ENCODE data around the gene ELL. TPM values are rescaled to one million over a fixed set of nuclear protein-coding genes. Genes with fewer than 3 reads are reported as not detected.
A peak's percentile ranks its signal among the peaks of the same experiment; 100 is the strongest.

ELL gene
- total and polyA plus RNA-seq, 9 of the 15 experiments (the other 6 are each of a cell fraction or from before 2014, with no cell fraction given): 0.24 to 22.5 (median 4.1) TPM

GRCh38 chr19:18417250-18418028, 104.4 kb downstream of the ELL start (continued):
- no peak for TF ChIP-seq ZNF134 (CRISPR knock-in tag; conservative IDR thresholded peaks at IDR 0.05)
- TF ChIP-seq POLR2AphosphoS5 (IDR thresholded peaks at IDR 0.05; ENCODE audit: control insufficient read depth, insufficient read depth, low read depth, low read length): no peak
- TF ChIP-seq HDAC3 (IDR thresholded peaks at IDR 0.05; ENCODE audit: borderline replicate concordance, partially characterized antibody): no peak
- TF ChIP-seq THRAP3 (IDR thresholded peaks at IDR 0.05; ENCODE audit: borderline replicate concordance): no peak
- TF ChIP-seq, protein P1, sequence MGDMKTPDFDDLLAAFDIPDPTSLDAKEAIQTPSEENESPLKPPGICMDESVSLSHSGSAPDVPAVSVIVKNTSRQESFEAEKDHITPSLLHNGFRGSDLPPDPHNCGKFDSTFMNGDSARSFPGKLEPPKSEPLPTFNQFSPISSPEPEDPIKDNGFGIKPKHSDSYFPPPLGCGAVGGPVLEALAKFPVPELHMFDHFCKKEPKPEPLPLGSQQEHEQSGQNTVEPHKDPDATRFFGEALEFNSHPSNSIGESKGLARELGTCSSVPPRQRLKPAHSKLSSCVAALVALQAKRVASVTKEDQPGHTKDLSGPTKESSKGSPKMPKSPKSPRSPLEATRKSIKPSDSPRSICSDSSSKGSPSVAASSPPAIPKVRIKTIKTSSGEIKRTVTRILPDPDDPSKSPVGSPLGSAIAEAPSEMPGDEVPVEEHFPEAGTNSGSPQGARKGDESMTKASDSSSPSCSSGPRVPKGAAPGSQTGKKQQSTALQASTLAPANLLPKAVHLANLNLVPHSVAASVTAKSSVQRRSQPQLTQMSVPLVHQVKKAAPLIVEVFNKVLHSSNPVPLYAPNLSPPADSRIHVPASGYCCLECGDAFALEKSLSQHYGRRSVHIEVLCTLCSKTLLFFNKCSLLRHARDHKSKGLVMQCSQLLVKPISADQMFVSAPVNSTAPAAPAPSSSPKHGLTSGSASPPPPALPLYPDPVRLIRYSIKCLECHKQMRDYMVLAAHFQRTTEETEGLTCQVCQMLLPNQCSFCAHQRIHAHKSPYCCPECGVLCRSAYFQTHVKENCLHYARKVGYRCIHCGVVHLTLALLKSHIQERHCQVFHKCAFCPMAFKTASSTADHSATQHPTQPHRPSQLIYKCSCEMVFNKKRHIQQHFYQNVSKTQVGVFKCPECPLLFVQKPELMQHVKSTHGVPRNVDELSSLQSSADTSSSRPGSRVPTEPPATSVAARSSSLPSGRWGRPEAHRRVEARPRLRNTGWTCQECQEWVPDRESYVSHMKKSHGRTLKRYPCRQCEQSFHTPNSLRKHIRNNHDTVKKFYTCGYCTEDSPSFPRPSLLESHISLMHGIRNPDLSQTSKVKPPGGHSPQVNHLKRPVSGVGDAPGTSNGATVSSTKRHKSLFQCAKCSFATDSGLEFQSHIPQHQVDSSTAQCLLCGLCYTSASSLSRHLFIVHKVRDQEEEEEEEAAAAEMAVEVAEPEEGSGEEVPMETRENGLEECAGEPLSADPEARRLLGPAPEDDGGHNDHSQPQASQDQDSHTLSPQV (IDR thresholded peaks at IDR 0.05): peak; percentile 37
- TF ChIP-seq PTTG1 (tag; IDR thresholded peaks at IDR 0.05; ENCODE audit: low read depth): no peak
- TF ChIP-seq HEY1 (CRISPR knock-in tag; IDR thresholded peaks at IDR 0.05; ENCODE audit: borderline replicate concordance): no peak
- peak in 1 of 2 experiments; percentile 96; a peak in 2 of 4 replicates for TF ChIP-seq ZNF639 (CRISPR knock-in tag; conservative IDR thresholded peaks at IDR 0.05 in 1 of 2, IDR thresholded peaks at IDR 0.05 in 1 of 2)
- TF ChIP-seq DNMT1 (IDR thresholded peaks at IDR 0.05): no peak
- TF ChIP-seq ZNF41 (CRISPR knock-in tag; conservative IDR thresholded peaks at IDR 0.05): no peak
- no peak for TF ChIP-seq TCFL5 (CRISPR knock-in tag; conservative IDR thresholded peaks at IDR 0.05)
- no peak for TF ChIP-seq MEF2D (tag; conservative IDR thresholded peaks at IDR 0.05; ENCODE audit: low read depth)
- TF ChIP-seq NRF1 (conservative IDR thresholded peaks at IDR 0.05 in 1 of 2, IDR thresholded peaks at IDR 0.05 in 1 of 2): peak in 1 of 2 experiments; percentile 23; a peak in 2 of 4 replicates
- peak; percentile 74 for TF ChIP-seq TAF1 (IDR thresholded peaks at IDR 0.05; ENCODE audit: control insufficient read depth, extremely low read depth, insufficient read depth, low read length, severe bottlenecking)
- TF ChIP-seq TCF15 (CRISPR knock-in tag; IDR thresholded peaks at IDR 0.05): no peak
- TF ChIP-seq THRB (CRISPR knock-in tag; conservative IDR thresholded peaks at IDR 0.05): no peak
- TF ChIP-seq GTF2E2 (tag; IDR thresholded peaks at IDR 0.05): 0 out of 2 replicates have a peak, but pooled peaks have one; percentile 65
- no peak for TF ChIP-seq SMAD1 (IDR thresholded peaks at IDR 0.05; ENCODE audit: low read depth, low read length, partially characterized antibody)
- peak; percentile 68 for TF ChIP-seq HMGN3 (IDR thresholded peaks at IDR 0.05; ENCODE audit: borderline replicate concordance, extremely low read depth, insufficient read length, low read depth, low read length)
